GM10266 (cell line): ENCODE measurements around the gene PSMB3.

Experiments used
- DNase-seq: peaks from one replicate; pipeline ENCODE4 v3.0.0; 2012; ENCODE audit errors: extremely low spot score
- TF ChIP-seq, protein P1 (sequence below): IDR thresholded peaks from 2 replicates; pipeline ENCODE4 v1.5.1; 2012; ENCODE audit warnings: mild to moderate bottlenecking, low read depth; ENCODE audit not compliant: control insufficient read depth, insufficient read depth; ENCODE audit errors: missing control alignments

The PSMB3 gene

DNA sequence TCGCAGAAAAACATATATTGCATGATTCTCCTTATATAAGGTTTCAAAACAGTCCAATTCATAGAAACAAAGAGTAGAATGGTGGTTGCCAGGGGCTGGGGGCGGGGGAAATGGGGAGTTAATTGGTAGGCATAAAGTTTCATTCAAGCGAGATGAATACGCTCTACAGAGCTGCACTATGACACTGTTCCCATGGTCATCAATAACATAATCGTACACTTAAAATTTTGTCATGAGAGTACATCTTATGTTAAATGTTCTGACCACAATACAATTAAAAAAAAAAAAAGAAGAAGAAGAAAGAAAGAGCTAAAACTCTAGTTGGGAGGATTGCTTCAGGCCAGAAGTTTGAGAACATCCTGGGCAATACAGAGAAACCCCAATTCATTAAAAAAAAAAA, 41.7 kb downstream of the PSMB3 start:
- TF ChIP-seq, protein P1, sequence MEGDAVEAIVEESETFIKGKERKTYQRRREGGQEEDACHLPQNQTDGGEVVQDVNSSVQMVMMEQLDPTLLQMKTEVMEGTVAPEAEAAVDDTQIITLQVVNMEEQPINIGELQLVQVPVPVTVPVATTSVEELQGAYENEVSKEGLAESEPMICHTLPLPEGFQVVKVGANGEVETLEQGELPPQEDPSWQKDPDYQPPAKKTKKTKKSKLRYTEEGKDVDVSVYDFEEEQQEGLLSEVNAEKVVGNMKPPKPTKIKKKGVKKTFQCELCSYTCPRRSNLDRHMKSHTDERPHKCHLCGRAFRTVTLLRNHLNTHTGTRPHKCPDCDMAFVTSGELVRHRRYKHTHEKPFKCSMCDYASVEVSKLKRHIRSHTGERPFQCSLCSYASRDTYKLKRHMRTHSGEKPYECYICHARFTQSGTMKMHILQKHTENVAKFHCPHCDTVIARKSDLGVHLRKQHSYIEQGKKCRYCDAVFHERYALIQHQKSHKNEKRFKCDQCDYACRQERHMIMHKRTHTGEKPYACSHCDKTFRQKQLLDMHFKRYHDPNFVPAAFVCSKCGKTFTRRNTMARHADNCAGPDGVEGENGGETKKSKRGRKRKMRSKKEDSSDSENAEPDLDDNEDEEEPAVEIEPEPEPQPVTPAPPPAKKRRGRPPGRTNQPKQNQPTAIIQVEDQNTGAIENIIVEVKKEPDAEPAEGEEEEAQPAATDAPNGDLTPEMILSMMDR: no peak
- no peak for DNase-seq

DNA sequence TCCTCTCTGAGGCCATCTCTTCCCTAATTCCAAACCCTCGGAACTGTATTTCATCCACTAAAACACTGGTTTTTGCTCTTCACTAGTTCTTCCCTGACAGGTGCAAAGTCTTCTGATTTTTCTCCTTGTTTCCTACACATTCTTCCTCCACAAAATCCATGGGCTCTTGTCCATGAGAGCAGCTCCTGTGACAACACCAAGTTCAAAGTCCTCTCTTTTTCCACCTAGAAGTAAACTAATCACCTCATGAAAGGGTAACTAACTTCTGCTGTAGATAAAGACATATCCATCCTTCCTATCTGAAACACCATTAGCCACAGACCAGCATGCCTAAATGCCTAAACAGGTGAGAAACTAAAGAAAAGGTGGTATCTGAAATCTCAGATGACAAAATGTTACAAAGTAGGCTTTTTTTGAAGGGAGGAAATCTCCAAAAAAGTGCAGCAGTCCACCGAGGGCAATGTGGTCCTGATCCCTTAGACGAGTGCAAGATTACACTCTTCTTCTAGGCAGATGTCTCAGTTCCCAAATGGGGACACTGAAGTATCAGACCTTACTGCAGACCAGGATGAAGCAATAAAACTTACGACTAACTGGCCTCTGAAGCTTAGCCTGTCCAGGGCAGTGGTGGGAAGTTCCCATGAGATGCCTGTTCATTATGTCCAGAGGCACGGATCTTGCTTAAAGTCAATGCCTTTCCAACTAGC, 44.1 kb downstream of the PSMB3 start:
- DNase-seq: no peak
- TF ChIP-seq, protein P1: no peak

DNA sequence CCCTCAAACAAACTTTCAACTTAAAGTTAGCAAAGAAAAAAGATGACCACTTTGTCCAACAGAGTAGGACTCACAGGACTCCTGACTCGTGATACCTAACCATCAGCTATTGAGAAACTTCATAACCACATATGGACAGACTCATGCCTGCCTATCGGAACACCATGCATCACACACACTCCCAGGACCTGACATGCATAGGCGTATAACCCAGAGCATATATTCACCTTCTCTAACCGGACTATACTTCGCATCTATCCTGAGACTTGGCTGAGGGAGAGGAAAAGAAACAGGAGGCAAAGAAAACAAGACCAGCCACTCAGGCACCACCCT, 44.6 kb downstream of the PSMB3 start:
- TF ChIP-seq, protein P1: no peak
- no peak for DNase-seq

DNA sequence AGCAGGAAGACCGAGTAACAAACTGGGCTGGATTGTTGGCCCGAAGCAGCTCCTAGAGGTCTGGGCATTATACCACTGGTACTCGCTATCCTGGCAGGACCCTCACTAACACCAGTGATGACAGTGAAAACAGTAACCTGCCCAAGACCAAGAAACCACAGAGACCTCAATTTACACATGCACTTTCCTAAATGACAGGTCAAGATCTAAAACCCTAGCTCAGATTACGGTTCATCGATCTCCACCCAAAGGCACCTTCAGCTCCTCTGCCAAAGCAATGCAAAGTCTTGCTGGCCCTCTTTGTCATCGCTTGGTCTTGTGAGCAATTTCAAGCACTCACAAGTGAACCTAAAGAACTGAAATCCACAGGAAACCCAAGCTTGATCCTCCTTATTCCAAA, 45.3 kb downstream of the PSMB3 start:
- TF ChIP-seq, protein P1: no peak
- DNase-seq: no peak

DNA sequence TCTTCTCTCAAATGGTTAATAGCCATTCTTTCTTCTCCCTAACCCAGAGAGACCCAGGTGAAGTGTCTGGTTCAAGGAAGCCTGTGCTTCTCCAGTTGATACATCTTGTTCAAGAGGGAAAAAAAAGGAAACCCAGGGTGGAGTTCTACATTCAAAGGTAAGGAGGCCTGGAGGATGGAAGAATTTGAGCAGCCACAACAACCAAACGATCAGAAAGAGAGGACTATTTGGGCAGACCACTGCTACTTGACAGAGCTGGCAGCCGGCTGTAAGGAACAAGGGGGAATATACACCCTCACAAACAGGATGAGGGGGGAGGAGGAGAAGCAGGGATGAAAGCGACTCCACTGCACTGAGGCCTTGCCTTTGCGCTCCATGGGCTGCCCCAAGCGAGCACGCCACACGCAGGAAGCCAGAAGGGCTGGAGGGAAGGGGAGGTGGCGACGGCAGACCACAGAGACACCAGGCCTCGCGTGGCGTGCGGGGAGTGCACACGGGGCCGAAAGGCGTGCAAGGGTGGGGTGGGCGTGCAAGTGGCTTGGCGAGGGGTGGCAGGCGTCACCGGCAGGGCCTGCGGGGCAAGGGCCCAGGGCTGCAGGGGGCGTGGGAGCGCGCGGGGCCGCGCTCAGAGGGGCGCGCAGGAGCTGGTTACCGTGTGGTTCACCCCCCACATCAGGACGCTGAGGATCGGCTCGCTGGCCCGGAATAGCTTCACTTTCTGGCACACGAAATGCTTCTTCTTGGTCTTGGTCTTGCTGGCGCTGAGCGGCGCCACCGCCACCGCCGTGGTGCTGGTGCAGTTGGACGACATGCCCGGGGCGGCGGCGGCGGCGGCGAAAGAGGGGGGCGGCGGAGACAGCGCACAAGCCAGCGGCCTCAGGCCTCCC, 46.3 kb downstream of the PSMB3 start:
- TF ChIP-seq, protein P1: no peak
- DNase-seq: peak; percentile 60

DNA sequence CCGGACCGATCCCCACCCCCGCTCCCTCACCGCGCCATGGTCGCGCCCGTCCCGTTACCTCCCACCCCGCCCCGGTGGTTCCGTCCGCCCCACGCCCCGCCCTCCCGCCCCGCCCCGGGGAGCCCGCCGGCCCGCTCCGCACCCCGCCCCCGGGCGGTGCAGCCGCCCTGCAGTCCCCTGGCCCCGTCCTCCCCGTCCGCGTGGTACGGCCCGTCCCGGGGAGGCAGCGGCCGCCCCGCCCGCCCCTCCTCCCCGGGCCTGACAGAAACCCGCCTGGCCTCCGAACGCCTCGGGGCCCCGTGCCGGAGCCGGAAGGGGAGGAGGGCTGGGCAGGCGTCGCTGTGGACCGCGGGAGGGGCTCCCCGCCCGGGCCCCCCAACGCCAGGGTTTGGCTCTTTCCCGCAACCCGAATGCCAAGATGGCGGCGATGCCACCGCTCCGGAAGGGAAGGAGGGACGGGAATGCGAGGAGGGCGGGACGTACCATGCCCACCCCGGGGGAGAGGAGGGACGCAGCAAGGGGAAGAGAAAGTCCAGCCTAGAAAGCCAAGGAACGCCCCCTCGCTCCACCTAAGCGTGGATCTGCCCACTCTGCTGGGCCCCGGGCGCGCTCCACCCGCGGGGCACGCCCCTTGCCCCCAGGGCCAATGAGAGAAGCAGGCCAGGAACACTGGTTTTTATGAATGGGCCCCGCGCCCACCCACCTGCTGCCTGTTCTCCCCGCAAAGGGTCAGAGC, 47.1 kb downstream of the PSMB3 start, which contains the start of gene PIP4K2B:
Gene PIP4K2B (minus strand): TSS at position 56 of the 736 bp plus-strand sequence. CDS start 132 bp downstream, outside the sequence.
- peak; percentile 97 for DNase-seq
- TF ChIP-seq, protein P1: no peak
